Measurements from ENCODE around the gene TRIM29.

GRCh38 chr11:120178561-120179056 lies 40.7 kb upstream of the TRIM29 start:
- TF ChIP-seq CTCF (conservative IDR thresholded peaks at IDR 0.05) = no peak
- TF ChIP-seq EZH2 (IDR thresholded peaks at IDR 0.05; ENCODE audit: low read depth) = no peak
